HepG2 (cell line): ENCODE data around the gene PPP1R13L. TPM values are rescaled to one million over a fixed set of nuclear protein-coding genes. Genes with fewer than 3 reads are reported as not detected.

ENCODE experiments used
- ARNTL ChIP-seq: sonication (generic); formaldehyde crosslinking; IDR thresholded peaks from 2 replicates; pipeline ENCODE4 v1.4.0; 2020; ENCODE audit warnings: mild to moderate bottlenecking, missing genetic modification reagents
- HDAC1 ChIP-seq: sonication (generic); formaldehyde crosslinking; IDR thresholded peaks from 2 replicates; pipeline ENCODE4 v1.5.1; 2020; ENCODE audit warnings: mild to moderate bottlenecking, missing genetic modification reagents
- MIXL1 ChIP-seq: IDR thresholded peaks from 2 replicates; pipeline ENCODE4 v1.6.1; 2016
- NKX3-1 ChIP-seq: sonication (generic); formaldehyde crosslinking; IDR thresholded peaks from 2 replicates; pipeline ENCODE4 v1.5.0; 2020; ENCODE audit warnings: missing genetic modification reagents
- PRMT3 ChIP-seq: sonication (generic); formaldehyde crosslinking; IDR thresholded peaks from 2 replicates; pipeline ENCODE4 v1.8.1; 2022; ENCODE audit warnings: low read depth, mild to moderate bottlenecking, moderate library complexity, missing genetic modification reagents, borderline replicate concordance
- RORA ChIP-seq: sonication (generic); formaldehyde crosslinking; IDR thresholded peaks from 2 replicates; pipeline ENCODE4 v1.5.0; 2020; ENCODE audit warnings: mild to moderate bottlenecking, missing genetic modification reagents, moderate library complexity
- SNRNP70 ChIP-seq: fragments of 200-400 bp; formaldehyde crosslinking; IDR thresholded peaks from 2 replicates; pipeline ENCODE4 v1.6.1; 2017; ENCODE audit warnings: mild to moderate bottlenecking, low read depth, low read length, moderate library complexity
- SOX6 ChIP-seq, 2 experiments: fragments of 450-650 bp in 1 of 2; sonication (generic) in 1 of 2; formaldehyde crosslinking in 1 of 2; IDR thresholded peaks; 2 replicates each; pipeline versions ENCODE4 v1.4.0 to v1.6.1; 2017 to 2020; ENCODE audit warnings: antibody characterized with exemption in 1 of 2, mild to moderate bottlenecking in 1 of 2, missing genetic modification reagents in 1 of 2
- TOPORS ChIP-seq: sonication (generic); formaldehyde crosslinking; IDR thresholded peaks from 2 replicates; pipeline ENCODE4 v1.8.0; 2023; ENCODE audit warnings: mild to moderate bottlenecking, missing genetic modification reagents
- ZBTB2 ChIP-seq: sonication (generic); formaldehyde crosslinking; IDR thresholded peaks from 2 replicates; pipeline ENCODE4 v1.8.0; 2022; ENCODE audit warnings: low read depth, missing genetic modification reagents
- ZBTB33 ChIP-seq: sonication (generic); formaldehyde crosslinking; IDR thresholded peaks from 2 replicates; pipeline ENCODE4 v1.4.0; 2020; ENCODE audit warnings: missing genetic modification reagents
- ZBTB42 ChIP-seq: sonication (generic); formaldehyde crosslinking; IDR thresholded peaks from 2 replicates; pipeline ENCODE4 v1.5.0; 2020; ENCODE audit warnings: mild to moderate bottlenecking, missing genetic modification reagents
- ZFX ChIP-seq: sonication (generic); formaldehyde crosslinking; IDR thresholded peaks from 2 replicates; pipeline ENCODE4 v1.4.0; 2020; ENCODE audit warnings: mild to moderate bottlenecking, low read depth, missing genetic modification reagents, moderate library complexity
- ZNF512B ChIP-seq: sonication (generic); formaldehyde crosslinking; IDR thresholded peaks from 2 replicates; pipeline ENCODE4 v1.5.1; 2020; ENCODE audit warnings: missing genetic modification reagents, mild to moderate bottlenecking, borderline replicate concordance
- ZNF562 ChIP-seq: sonication (generic); formaldehyde crosslinking; IDR thresholded peaks from 2 replicates; pipeline ENCODE4 v1.8.0; 2022; ENCODE audit warnings: missing genetic modification reagents, borderline replicate concordance
- ZNF710 ChIP-seq: sonication (generic); formaldehyde crosslinking; IDR thresholded peaks from 2 replicates; pipeline ENCODE4 v1.5.0; 2020; ENCODE audit warnings: mild to moderate bottlenecking, missing genetic modification reagents, borderline replicate concordance
- ZNF878 ChIP-seq: sonication (generic); formaldehyde crosslinking; IDR thresholded peaks from 2 replicates; pipeline ENCODE4 v1.8.1; 2023; ENCODE audit warnings: mild to moderate bottlenecking, missing genetic modification reagents, moderate library complexity
- polyA plus RNA-seq, 8 experiments: library from polyadenylated mRNA; depleted of rRNA in 3 of 8; stranded (reverse) in 7 of 8; unstranded in 1 of 8; fragments of >200 nt; fragmentation: Illumina TruSeq in 4 of 8; extraction: Trizol in 4 of 8; gene quantifications; 2 replicates each; pipeline versions ENCODE4 v1.2.1 to v1.2.3, GENCODE V29; 2011 to 2016; ENCODE audit warnings: low read depth in 4 of 8, missing spikeins in 1 of 8, mixed read lengths in 1 of 8; ENCODE audit not compliant: insufficient read depth in 1 of 8
- total RNA-seq, 5 experiments: library from RNA; depleted of rRNA; stranded (reverse); fragments of >200 nt; fragmentation: Illumina TruSeq; extraction: Trizol; gene quantifications; 2 replicates each; pipeline ENCODE4 v1.2.3, GENCODE V29; 2016; ENCODE audit warnings: low read depth in 1 of 5
- TF ChIP-seq, protein P1 (sequence below): sonication (generic); formaldehyde crosslinking; IDR thresholded peaks from 2 replicates; pipeline ENCODE4 v1.5.1; 2020; ENCODE audit warnings: mild to moderate bottlenecking, missing genetic modification reagents, moderate library complexity

Gene PPP1R13L
- total and polyA plus RNA-seq, 2 of the 13 experiments (the other 11 are each of a cell fraction or from before 2014, with no cell fraction given) = 1.3 to 6.6 TPM

- TF ChIP-seq ZNF710 (CRISPR knock-in tag) = 0 out of 2 replicates have a peak, but pooled peaks have one; percentile 39
- TF ChIP-seq ZBTB2 (CRISPR knock-in tag) = peak; percentile 89
- TF ChIP-seq ZNF512B (CRISPR knock-in tag) = 0 out of 2 replicates have a peak, but pooled peaks have one; percentile 75
- no peak for TF ChIP-seq SNRNP70
- peak; percentile 75 for TF ChIP-seq ARNTL (CRISPR knock-in tag)
- TF ChIP-seq SOX6 (IDR thresholded peaks at IDR 0.05) = no peak
- TF ChIP-seq SOX6 (CRISPR knock-in tag; IDR thresholded peaks at IDR 0.05) = peak; percentile 73
- TF ChIP-seq MIXL1 (CRISPR knock-in tag) = peak; percentile 62
- peak; percentile 99 for TF ChIP-seq ZFX (CRISPR knock-in tag)
- no peak for TF ChIP-seq RORA (CRISPR knock-in tag)
- TF ChIP-seq ZBTB33 = peak; percentile 36; the same call in 1 of the 2 replicates
- no peak for TF ChIP-seq PRMT3 (CRISPR knock-in tag)
- TF ChIP-seq NKX3-1 (CRISPR knock-in tag) = no peak
- peak; percentile 44; the same call in 1 of the 2 replicates for TF ChIP-seq ZBTB42 (CRISPR knock-in tag)
- TF ChIP-seq, protein P1, sequence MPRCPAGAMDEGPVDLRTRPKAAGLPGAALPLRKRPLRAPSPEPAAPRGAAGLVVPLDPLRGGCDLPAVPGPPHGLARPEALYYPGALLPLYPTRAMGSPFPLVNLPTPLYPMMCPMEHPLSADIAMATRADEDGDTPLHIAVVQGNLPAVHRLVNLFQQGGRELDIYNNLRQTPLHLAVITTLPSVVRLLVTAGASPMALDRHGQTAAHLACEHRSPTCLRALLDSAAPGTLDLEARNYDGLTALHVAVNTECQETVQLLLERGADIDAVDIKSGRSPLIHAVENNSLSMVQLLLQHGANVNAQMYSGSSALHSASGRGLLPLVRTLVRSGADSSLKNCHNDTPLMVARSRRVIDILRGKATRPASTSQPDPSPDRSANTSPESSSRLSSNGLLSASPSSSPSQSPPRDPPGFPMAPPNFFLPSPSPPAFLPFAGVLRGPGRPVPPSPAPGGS (CRISPR knock-in tag) = peak; percentile 72; the same call in 1 of the 2 replicates
- peak; percentile 75; the same call in 1 of the 2 replicates for TF ChIP-seq TOPORS (CRISPR knock-in tag)
- TF ChIP-seq HDAC1 (CRISPR knock-in tag) = peak; percentile 75
- TF ChIP-seq ZNF562 (CRISPR knock-in tag) = no peak
- 0 out of 2 replicates have a peak, but pooled peaks have one; percentile 46 for TF ChIP-seq ZNF878 (CRISPR knock-in tag)
These were observed 18.8 kb upstream of the PPP1R13L start, which contains the start of gene ERCC1 (continued) for GRCh38 chr19:45423589-45424190.
